ENCODE data around the gene CSTF1. TPM values are rescaled to one million over a fixed set of nuclear protein-coding genes. Genes with fewer than 3 reads are reported as not detected.

CSTF1 gene
- total and polyA plus RNA-seq, 12 donors, result 5.1 to 53.1 (median 32.8) TPM

DNA sequence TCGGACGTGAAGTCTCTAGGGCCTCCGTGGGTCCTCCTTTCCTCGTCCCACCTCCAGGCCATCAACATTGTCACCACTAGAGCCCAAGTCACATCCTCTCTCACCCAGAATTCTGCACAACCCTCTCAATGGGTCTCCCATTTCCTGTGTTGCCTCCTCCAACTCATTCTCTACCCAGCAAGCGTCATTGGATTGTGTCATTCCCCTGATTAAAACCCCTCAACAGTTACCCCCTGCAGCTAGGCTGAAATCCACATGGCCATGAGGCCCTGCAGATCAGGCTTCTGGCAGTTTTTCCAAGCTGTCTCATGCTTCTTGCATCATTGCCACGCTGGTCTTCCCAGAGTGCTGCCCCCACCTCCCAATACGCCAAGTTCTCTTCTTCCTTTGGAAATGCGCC lies 46.5 kb upstream of the CSTF1 start:
- Histone ChIP-seq H3K27ac (no peak overlapping the region), H3K27me3 (no peaks in the 10 kb centered on the region), H3K4me1 (replicated peaks in 1 of 2) (peaks cover 0 to 14% of the 10 kb centered on the region in 2 donors), H3K4me3 (no peak overlapping the region), H3K9me3 (replicated peaks in 1 of 3) (no peaks in the 10 kb centered on the region), H3K36me3 (replicated peaks in 1 of 2) (no peaks in the 10 kb centered on the region)
- TF ChIP-seq POLR2A (IDR thresholded peaks at IDR 0.05), result no peak
- TF ChIP-seq, protein P1, sequence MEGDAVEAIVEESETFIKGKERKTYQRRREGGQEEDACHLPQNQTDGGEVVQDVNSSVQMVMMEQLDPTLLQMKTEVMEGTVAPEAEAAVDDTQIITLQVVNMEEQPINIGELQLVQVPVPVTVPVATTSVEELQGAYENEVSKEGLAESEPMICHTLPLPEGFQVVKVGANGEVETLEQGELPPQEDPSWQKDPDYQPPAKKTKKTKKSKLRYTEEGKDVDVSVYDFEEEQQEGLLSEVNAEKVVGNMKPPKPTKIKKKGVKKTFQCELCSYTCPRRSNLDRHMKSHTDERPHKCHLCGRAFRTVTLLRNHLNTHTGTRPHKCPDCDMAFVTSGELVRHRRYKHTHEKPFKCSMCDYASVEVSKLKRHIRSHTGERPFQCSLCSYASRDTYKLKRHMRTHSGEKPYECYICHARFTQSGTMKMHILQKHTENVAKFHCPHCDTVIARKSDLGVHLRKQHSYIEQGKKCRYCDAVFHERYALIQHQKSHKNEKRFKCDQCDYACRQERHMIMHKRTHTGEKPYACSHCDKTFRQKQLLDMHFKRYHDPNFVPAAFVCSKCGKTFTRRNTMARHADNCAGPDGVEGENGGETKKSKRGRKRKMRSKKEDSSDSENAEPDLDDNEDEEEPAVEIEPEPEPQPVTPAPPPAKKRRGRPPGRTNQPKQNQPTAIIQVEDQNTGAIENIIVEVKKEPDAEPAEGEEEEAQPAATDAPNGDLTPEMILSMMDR (IDR thresholded peaks at IDR 0.05), result no peak
- 89 to 95% (median 93%) methylated on average over 8 of the region's 8 CpGs for WGBS, 4 donors
- intact Hi-C loops (cut with DNase I), result loop anchor here in 1 of 2 donors (2.0 kb wide), 1 partner anchor 97 kb away; the partner anchor contains the start of gene MC3R
- DNase-seq, result no peak

DNA sequence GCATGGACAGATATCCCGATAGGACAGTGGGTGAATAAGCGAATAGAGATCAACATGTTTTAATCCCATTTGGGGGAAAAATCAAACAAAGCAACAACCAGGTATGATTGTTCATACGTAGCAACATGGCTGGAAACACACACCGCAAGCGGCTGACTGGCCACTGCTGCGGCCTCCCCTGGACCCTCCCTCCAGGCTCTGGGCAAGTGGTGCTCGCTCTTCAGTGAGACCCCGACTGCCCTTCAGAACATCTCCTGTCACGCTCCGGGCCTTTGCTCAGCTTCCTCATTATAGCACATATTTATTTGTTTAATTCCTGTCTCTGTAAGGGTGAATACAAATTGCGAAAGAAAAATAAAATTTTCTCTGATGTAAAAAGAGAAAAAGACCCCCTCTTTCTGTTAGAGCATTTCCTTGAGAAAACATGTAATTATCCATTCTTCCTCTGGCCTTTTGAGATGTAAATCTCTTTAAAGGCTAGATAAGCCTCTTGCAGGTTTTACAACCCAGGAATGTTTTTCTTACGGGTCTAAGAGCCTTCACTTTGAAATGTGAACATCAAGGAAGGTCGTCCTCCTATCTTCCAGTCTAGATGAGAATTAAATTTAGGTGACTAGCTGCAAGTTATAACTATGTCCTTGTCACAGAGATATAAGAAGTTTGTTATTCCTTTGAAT lies 44.7 kb upstream of the CSTF1 start:
- no peaks in the 10 kb centered on the region for H3K27me3 ChIP-seq
- no peak overlapping the region for H3K4me3 ChIP-seq
- H3K36me3 ChIP-seq (replicated peaks in 1 of 2), result no peaks in the 10 kb centered on the region
- intact Hi-C loops (cut with DNase I), result no loop called here
- DNase-seq, result no peak
- H3K27ac ChIP-seq, result no peak overlapping the region
- no peak for TF ChIP-seq POLR2A (IDR thresholded peaks at IDR 0.05)
- TF ChIP-seq, protein P1 (IDR thresholded peaks at IDR 0.05), result no peak
- peaks cover 0 to 14% of the 10 kb centered on the region in 2 donors for H3K4me1 ChIP-seq (replicated peaks in 1 of 2)
- 64 to 67% (median 67%) methylated on average over 13 of the region's 13 CpGs for WGBS, 4 donors
- no peaks in the 10 kb centered on the region for H3K9me3 ChIP-seq (replicated peaks in 1 of 3)

DNA sequence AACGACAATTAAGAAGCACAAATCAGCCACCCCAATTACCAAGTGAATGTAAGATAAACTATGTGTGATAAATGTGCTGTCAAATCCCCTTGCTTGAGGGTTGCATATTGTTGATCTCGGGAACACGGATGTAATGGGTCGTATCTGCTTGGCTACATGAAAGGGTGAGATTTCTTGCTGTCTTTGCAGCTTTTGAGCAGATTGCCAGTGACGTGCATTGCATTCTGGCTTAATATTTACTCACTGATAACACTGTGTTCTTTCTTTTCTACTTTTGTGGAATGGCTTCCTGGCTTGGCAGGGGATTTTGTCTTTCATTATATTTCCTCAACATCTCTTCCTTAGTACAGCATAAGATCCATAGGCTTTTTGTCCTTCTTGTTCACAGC lies 44.1 kb upstream of the CSTF1 start:
- no peak for TF ChIP-seq POLR2A (IDR thresholded peaks at IDR 0.05)
- TF ChIP-seq, protein P1 (IDR thresholded peaks at IDR 0.05), result no peak
- intact Hi-C loops (cut with DNase I), result no loop called here
- Histone ChIP-seq H3K27ac (no peak overlapping the region), H3K4me1 (replicated peaks in 1 of 2) (peaks cover 0 to 14% of the 10 kb centered on the region in 2 donors), H3K9me3 (replicated peaks in 1 of 3) (no peaks in the 10 kb centered on the region), H3K27me3 (no peaks in the 10 kb centered on the region), H3K36me3 (replicated peaks in 1 of 2) (no peaks in the 10 kb centered on the region), H3K4me3 (no peak overlapping the region)
- 15 to 19% (median 15%) methylated on average over 5 of the region's 5 CpGs for WGBS, 4 donors
- DNase-seq, result no peak

DNA sequence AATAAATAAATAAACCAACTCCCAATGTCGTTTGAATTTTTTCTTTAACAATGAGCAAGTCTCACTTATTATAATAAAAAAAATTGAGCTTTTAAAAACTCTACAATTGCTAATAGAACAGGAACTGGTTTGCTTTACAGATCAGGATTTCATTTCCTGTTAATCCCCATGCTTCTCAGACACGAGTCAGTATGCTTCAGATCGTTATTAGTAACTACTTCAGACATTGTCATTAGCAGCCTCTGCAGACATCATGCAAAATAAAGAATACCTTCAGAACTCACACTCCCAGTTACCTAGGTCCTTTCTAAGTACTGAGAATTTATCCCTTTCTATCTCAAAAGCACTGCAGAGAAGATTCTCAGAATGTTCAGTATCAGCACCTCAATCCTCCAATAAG lies 43.7 kb upstream of the CSTF1 start:
- no peak overlapping the region for H3K4me3 ChIP-seq
- intact Hi-C loops (cut with DNase I), result no loop called here
- no peak overlapping the region for H3K27ac ChIP-seq
- H3K27me3 ChIP-seq, result no peaks in the 10 kb centered on the region
- whole genome bisulfite sequencing, 4 donors, result 17 to 27% (median 23%) methylated on average over 3 of the region's 3 CpGs
- H3K36me3 ChIP-seq (replicated peaks in 1 of 2), result no peaks in the 10 kb centered on the region
- no peak for TF ChIP-seq POLR2A (IDR thresholded peaks at IDR 0.05)
- TF ChIP-seq, protein P1 (IDR thresholded peaks at IDR 0.05), result no peak
- no peak for DNase-seq
- H3K4me1 ChIP-seq (replicated peaks in 1 of 2), result peaks cover 0 to 13% of the 10 kb centered on the region in 2 donors
- H3K9me3 ChIP-seq (replicated peaks in 1 of 3), result no peaks in the 10 kb centered on the region

Measured in adrenal gland (tissue), 12 donors.